ENCODE data around the gene SLC15A4. TPM values are rescaled to one million over a fixed set of nuclear protein-coding genes. Genes with fewer than 3 reads are reported as not detected.

The SLC15A4 gene
- total and polyA plus RNA-seq, 4 donors = 11.7 to 42.4 (median 31.9) TPM

- peaks cover 0 to 5% (median 0%) of the 10 kb centered on the region in 4 donors for H3K9me3 ChIP-seq (ENCODE audit: control insufficient read depth in 4 of 4, insufficient read depth in 3 of 4, low read length in 3 of 4)
- WGBS, 2 donors = 24 to 50% methylated on average over 7 of the region's 7 CpGs
- H3K27me3 ChIP-seq (ENCODE audit: control insufficient read depth in 3 of 3, insufficient read depth in 3 of 3, low read length in 2 of 3) = no peaks in the 10 kb centered on the region
- ATAC-seq (ENCODE audit: insufficient read depth, low FRiP score) (no peak), DNase-seq (no peak)
- H3K9ac ChIP-seq (ENCODE audit: insufficient read depth in 1 of 2, low read length in 2 of 2) = no peak overlapping the region
- H3K36me3 ChIP-seq (ENCODE audit: control insufficient read depth in 4 of 4, insufficient read depth in 4 of 4, low read length in 4 of 4) = no peaks in the 10 kb centered on the region
- no peak overlapping the region for H3K4me3 ChIP-seq
- H3K27ac ChIP-seq (ENCODE audit: low read depth in 1 of 2, low read length in 1 of 2) = no peak overlapping the region
- no peak for TF ChIP-seq CTCF (IDR thresholded peaks at IDR 0.05; ENCODE audit: control extremely low read depth, extremely low read depth)
- H3K4me1 ChIP-seq (ENCODE audit: control insufficient read depth in 5 of 5, insufficient read depth in 5 of 5, low read length in 5 of 5) = no peaks in the 10 kb centered on the region
Measured at GRCh38 chr12:128830505-128830893, 6.7 kb upstream of the SLC15A4 start.

- ATAC-seq (ENCODE audit: insufficient read depth, low FRiP score) (peak; percentile 77), DNase-seq (no peak)
- peaks cover 0 to 5% (median 0%) of the 10 kb centered on the region in 4 donors for H3K9me3 ChIP-seq (ENCODE audit: control insufficient read depth in 4 of 4, insufficient read depth in 3 of 4, low read length in 3 of 4)
- no peaks in the 10 kb centered on the region for H3K27me3 ChIP-seq (ENCODE audit: control insufficient read depth in 3 of 3, insufficient read depth in 3 of 3, low read length in 2 of 3)
- no peaks in the 10 kb centered on the region for H3K36me3 ChIP-seq (ENCODE audit: control insufficient read depth in 4 of 4, insufficient read depth in 4 of 4, low read length in 4 of 4)
- no peak for TF ChIP-seq CTCF (IDR thresholded peaks at IDR 0.05; ENCODE audit: control extremely low read depth, extremely low read depth)
- H3K4me1 ChIP-seq (ENCODE audit: control insufficient read depth in 5 of 5, insufficient read depth in 5 of 5, low read length in 5 of 5) = no peaks in the 10 kb centered on the region
- H3K9ac ChIP-seq (ENCODE audit: insufficient read depth in 1 of 2, low read length in 2 of 2) = no peak overlapping the region
- H3K27ac ChIP-seq (ENCODE audit: low read depth in 1 of 2, low read length in 1 of 2) = peak overlapping the region in 1 of 2 donors; percentile 39
- WGBS, 2 donors = 37 to 59% methylated on average over 8 of the region's 8 CpGs
- no peak overlapping the region for H3K4me3 ChIP-seq
Measured at GRCh38 chr12:128829861-128830504, 6.2 kb upstream of the SLC15A4 start.

- ATAC-seq (ENCODE audit: insufficient read depth, low FRiP score) (no peak), DNase-seq (no peak)
- no peak overlapping the region for H3K4me3 ChIP-seq
- no peaks in the 10 kb centered on the region for H3K36me3 ChIP-seq (ENCODE audit: control insufficient read depth in 4 of 4, insufficient read depth in 4 of 4, low read length in 4 of 4)
- no peak for TF ChIP-seq CTCF (IDR thresholded peaks at IDR 0.05; ENCODE audit: control extremely low read depth, extremely low read depth)
- peaks cover 0 to 10% (median 2%) of the 10 kb centered on the region in 5 donors for H3K4me1 ChIP-seq (ENCODE audit: control insufficient read depth in 5 of 5, insufficient read depth in 5 of 5, low read length in 5 of 5)
- no peaks in the 10 kb centered on the region for H3K27me3 ChIP-seq (ENCODE audit: control insufficient read depth in 3 of 3, insufficient read depth in 3 of 3, low read length in 2 of 3)
- H3K9ac ChIP-seq (ENCODE audit: insufficient read depth in 1 of 2, low read length in 2 of 2) = no peak overlapping the region
- no peak overlapping the region for H3K27ac ChIP-seq (ENCODE audit: low read depth in 1 of 2, low read length in 1 of 2)
- peaks cover 0 to 3% (median 0%) of the 10 kb centered on the region in 4 donors for H3K9me3 ChIP-seq (ENCODE audit: control insufficient read depth in 4 of 4, insufficient read depth in 3 of 4, low read length in 3 of 4)
- WGBS, 2 donors = 97 to 98% methylated on average over 2 of the region's 2 CpGs
Measured at GRCh38 chr12:128827724-128828123, 4.0 kb upstream of the SLC15A4 start.

Data from lung (tissue), 12 donors.